T-helper 1 cell treated with Interleukin-12 subunit alpha and Interleukin-12 subunit beta and Interleukin-4 antibody, amounts not matched to agents 30 μg/mL and 1 μg/mL, for 36 hours (primary cell): ENCODE data around the gene MYOZ1.
A peak's percentile ranks its signal among the peaks of the same experiment; 100 is the strongest.

Experiments used
- H3K27ac Mint-ChIP-seq: one replicate; pipeline ENCODE4 v1.8.0; 2021; ENCODE audit warnings: mild to moderate bottlenecking, mixed read lengths
- H3K27me3 Mint-ChIP-seq: one replicate; pipeline ENCODE4 v1.8.0; 2021; ENCODE audit warnings: low read depth, mixed read lengths
- H3K36me3 Mint-ChIP-seq: one replicate; pipeline ENCODE4 v1.8.0; 2021; ENCODE audit warnings: low read depth, mixed read lengths
- H3K4me1 Mint-ChIP-seq: one replicate; pipeline ENCODE4 v1.8.0; 2021; ENCODE audit warnings: low read depth, mixed read lengths
- H3K4me3 Mint-ChIP-seq: one replicate; pipeline ENCODE4 v1.8.0; 2021; ENCODE audit warnings: mild to moderate bottlenecking, moderate library complexity, mixed read lengths
- H3K9me3 Mint-ChIP-seq: one replicate; pipeline ENCODE4 v1.8.0; 2021; ENCODE audit warnings: mixed read lengths

The MYOZ1 gene

DNA sequence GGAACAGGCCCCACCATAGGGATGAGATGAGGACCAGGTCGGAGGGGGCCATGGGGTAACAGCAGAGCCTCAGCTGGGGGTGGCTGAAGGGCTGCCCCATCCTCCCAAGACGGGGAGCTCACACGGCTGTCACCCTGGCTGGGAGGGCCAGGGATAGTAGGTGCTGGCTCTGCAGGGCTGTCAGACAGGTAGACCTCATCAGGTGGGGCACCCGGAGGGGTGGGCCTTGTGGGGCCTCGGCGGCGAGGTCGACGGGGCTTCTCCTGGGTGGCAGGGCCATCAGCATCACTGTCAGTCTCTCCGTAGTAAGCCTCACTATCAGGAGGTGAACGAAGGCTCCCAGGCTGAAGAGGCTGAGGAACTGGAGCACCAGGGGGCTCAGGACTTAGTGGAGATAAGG, 11.9 kb upstream of the MYOZ1 start:
- H3K27ac Mint-ChIP-seq: no peak overlapping the region
- no peak overlapping the region for H3K4me3 Mint-ChIP-seq
- no peaks in the 10 kb centered on the region for H3K9me3 Mint-ChIP-seq
- peaks cover 3% of the 10 kb centered on the region for H3K27me3 Mint-ChIP-seq
- H3K36me3 Mint-ChIP-seq: no peaks in the 10 kb centered on the region
- H3K4me1 Mint-ChIP-seq: peaks cover 4% of the 10 kb centered on the region

- Mint-ChIP-seq H3K36me3 (no peaks in the 10 kb centered on the region), H3K9me3 (no peaks in the 10 kb centered on the region), H3K27ac (no peak overlapping the region), H3K4me1 (peaks cover 6% of the 10 kb centered on the region), H3K4me3 (no peak overlapping the region), H3K27me3 (peaks cover 3% of the 10 kb centered on the region)
These were observed 9.5 kb upstream of the MYOZ1 start for GRCh38 chr10:73650537-73651331.

- H3K27me3 Mint-ChIP-seq: peaks cover 3% of the 10 kb centered on the region
- no peaks in the 10 kb centered on the region for H3K36me3 Mint-ChIP-seq
- H3K4me1 Mint-ChIP-seq: peaks cover 9% of the 10 kb centered on the region
- no peak overlapping the region for H3K4me3 Mint-ChIP-seq
- no peaks in the 10 kb centered on the region for H3K9me3 Mint-ChIP-seq
- H3K27ac Mint-ChIP-seq: no peak overlapping the region
These were observed 8.7 kb upstream of the MYOZ1 start for GRCh38 chr10:73649876-73650536.

GRCh38 chr10:73648975-73649829, 7.9 kb upstream of the MYOZ1 start:
- no peak overlapping the region for H3K4me3 Mint-ChIP-seq
- no peaks in the 10 kb centered on the region for H3K9me3 Mint-ChIP-seq
- peaks cover 14% of the 10 kb centered on the region for H3K4me1 Mint-ChIP-seq
- H3K27ac Mint-ChIP-seq: no peak overlapping the region
- no peaks in the 10 kb centered on the region for H3K36me3 Mint-ChIP-seq
- peaks cover 3% of the 10 kb centered on the region for H3K27me3 Mint-ChIP-seq

DNA sequence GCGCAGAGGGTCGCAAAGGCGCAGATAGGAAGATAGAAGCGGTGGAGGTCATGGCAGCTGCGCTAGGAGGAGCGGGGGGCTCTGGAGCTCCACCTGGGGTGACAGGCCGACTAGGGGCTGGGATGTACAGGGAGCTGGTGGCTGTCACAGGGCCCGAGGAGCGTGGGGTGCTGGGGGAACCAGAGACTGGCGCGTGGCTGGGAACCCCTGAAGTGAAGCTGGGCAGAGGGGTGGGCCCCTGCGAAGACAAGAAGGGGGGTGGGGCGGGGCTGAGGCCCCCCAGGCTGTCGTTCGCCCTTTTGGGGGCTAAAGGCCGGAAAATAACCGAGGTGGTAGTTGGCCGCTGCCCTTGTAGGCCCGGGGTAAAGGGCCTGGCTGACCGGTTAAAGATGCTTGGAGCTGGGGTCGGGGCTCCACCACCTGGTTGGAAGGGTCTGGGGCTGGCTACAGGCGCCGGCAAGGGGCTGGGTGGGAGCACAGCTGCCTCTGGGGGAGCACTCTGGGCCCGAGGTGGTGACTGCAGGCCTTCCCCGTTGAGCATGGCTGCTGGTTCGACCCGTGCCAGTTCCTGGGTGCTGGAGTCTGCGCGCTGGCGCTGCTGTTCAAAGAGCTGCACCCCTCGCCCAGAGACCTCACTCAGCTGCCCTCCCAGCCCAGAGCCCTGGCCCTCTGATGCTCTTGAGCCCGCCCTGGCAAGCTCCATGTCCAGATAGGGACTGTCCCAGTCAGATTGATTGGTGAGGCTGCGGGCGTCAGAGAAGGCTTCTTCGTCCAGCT, 6.8 kb upstream of the MYOZ1 start:
- no peaks in the 10 kb centered on the region for H3K36me3 Mint-ChIP-seq
- no peak overlapping the region for H3K27ac Mint-ChIP-seq
- H3K4me1 Mint-ChIP-seq: peaks cover 21% of the 10 kb centered on the region
- H3K27me3 Mint-ChIP-seq: peaks cover 3% of the 10 kb centered on the region
- no peaks in the 10 kb centered on the region for H3K9me3 Mint-ChIP-seq
- H3K4me3 Mint-ChIP-seq: peak overlapping the region; percentile 33

DNA sequence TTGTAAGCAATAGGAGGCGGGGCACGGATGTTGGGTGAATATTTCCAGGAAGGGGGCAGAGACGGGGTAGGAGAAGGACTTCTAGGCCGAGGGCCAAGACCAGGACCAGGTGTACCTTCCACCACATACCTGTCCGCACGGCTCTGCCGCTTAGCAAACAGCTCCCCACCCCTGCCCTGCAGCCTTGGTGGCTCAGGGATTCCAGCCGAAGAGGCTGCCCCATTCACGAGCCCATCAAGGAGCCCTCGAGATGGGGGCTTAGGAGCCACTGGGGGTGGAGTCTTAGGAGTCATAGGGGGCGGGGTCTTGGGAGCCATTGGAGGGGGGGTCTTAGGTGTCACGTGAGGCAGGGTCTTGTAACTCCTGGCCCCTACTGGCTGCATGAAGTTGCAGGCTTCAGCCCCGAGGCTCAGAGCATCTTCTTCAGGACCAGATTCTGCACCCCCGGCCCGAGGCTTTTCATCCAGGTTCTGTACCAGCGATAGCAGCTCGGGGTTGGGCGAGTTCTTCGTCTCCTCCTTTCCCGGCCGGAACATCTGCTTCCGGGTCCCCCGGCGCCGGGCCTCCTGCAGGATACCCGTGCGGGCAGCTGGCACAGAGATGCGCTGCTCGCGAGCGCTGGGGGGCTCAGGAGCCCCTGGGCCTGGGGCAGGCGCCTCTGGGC, 6.1 kb upstream of the MYOZ1 start:
- no peak overlapping the region for H3K27ac Mint-ChIP-seq
- H3K9me3 Mint-ChIP-seq: no peaks in the 10 kb centered on the region
- H3K27me3 Mint-ChIP-seq: peaks cover 3% of the 10 kb centered on the region

DNA sequence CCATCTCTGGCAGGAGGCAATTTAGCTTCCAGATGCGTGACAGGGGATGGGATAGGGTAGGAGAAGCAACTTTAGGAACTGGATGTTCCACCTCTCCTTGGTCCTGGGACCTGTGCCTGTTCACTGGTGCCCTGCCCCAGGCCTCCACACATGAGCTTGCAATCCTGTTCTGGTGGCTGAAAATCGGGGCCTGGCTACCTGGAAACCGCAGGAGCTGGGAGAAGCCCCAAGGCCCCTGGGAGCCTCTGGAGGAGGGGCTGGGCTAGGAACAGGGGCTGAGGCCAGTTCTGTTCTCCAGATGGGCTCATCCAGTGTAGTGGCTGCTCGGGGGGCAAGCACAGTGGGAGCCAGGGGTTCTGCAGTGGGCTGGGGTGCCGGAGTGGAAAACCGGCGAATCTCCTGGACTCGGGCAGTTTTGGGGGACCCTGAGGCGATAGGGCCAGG, 5.3 kb upstream of the MYOZ1 start:
- Mint-ChIP-seq H3K27ac (no peak overlapping the region), H3K4me1 (peaks cover 21% of the 10 kb centered on the region), H3K27me3 (peaks cover 5% of the 10 kb centered on the region), H3K36me3 (no peaks in the 10 kb centered on the region), H3K9me3 (no peaks in the 10 kb centered on the region), H3K4me3 (no peak overlapping the region)

More for the DNA sequence above, 6.1 kb upstream of the MYOZ1 start:
- H3K4me3 Mint-ChIP-seq: peak overlapping the region; percentile 35
- H3K4me1 Mint-ChIP-seq: peaks cover 21% of the 10 kb centered on the region
- H3K36me3 Mint-ChIP-seq: no peaks in the 10 kb centered on the region

GRCh38 chr10:73645251-73645650, 4.0 kb upstream of the MYOZ1 start:
- Mint-ChIP-seq H3K9me3 (no peaks in the 10 kb centered on the region), H3K27ac (no peak overlapping the region)

GRCh38 chr10:73644767-73645166, 3.5 kb upstream of the MYOZ1 start:
- peaks cover 7% of the 10 kb centered on the region for H3K27me3 Mint-ChIP-seq
- no peak overlapping the region for H3K27ac Mint-ChIP-seq
- H3K36me3 Mint-ChIP-seq: no peaks in the 10 kb centered on the region

More at GRCh38 chr10:73645251-73645650, 4.0 kb upstream of the MYOZ1 start:
- peaks cover 7% of the 10 kb centered on the region for H3K27me3 Mint-ChIP-seq
- no peak overlapping the region for H3K4me3 Mint-ChIP-seq
- H3K36me3 Mint-ChIP-seq: no peaks in the 10 kb centered on the region
- peaks cover 18% of the 10 kb centered on the region for H3K4me1 Mint-ChIP-seq

GRCh38 chr10:73644015-73644743, 2.9 kb upstream of the MYOZ1 start:
- Mint-ChIP-seq H3K27me3 (peaks cover 7% of the 10 kb centered on the region), H3K4me3 (peak overlapping the region; percentile 11), H3K36me3 (no peaks in the 10 kb centered on the region), H3K27ac (peak overlapping the region; percentile 50), H3K9me3 (no peaks in the 10 kb centered on the region), H3K4me1 (peaks cover 18% of the 10 kb centered on the region)

More at GRCh38 chr10:73644767-73645166, 3.5 kb upstream of the MYOZ1 start:
- Mint-ChIP-seq H3K4me3 (no peak overlapping the region), H3K9me3 (no peaks in the 10 kb centered on the region), H3K4me1 (peaks cover 18% of the 10 kb centered on the region)

- Mint-ChIP-seq H3K9me3 (no peaks in the 10 kb centered on the region), H3K4me1 (peaks cover 18% of the 10 kb centered on the region), H3K27me3 (peaks cover 7% of the 10 kb centered on the region), H3K36me3 (no peaks in the 10 kb centered on the region), H3K4me3 (no peak overlapping the region), H3K27ac (no peak overlapping the region)
These were observed 2.1 kb upstream of the MYOZ1 start for GRCh38 chr10:73643362-73643761.

DNA sequence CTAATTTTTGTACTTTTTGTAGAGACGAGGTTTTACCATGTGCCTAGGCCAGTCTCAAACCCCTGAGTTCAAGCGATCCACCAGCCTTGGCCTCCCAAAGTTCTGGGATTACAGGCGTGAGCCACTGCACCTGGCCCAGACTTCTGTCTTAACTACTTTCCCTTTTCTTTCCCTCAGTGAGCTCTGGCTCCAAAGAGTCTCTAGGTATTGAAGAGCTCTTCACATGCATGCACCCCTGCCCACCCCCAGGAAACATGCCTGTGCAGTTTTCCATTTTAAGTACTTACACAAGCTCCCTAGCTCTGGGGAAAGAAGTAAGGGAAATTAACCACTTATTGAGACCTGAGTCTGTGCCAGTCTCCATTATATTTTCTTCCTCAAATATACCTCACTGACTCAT, 2.0 kb downstream of the MYOZ1 start:
- H3K36me3 Mint-ChIP-seq: no peaks in the 10 kb centered on the region
- H3K9me3 Mint-ChIP-seq: no peaks in the 10 kb centered on the region
- H3K27ac Mint-ChIP-seq: no peak overlapping the region
- H3K4me1 Mint-ChIP-seq: peaks cover 8% of the 10 kb centered on the region
- no peak overlapping the region for H3K4me3 Mint-ChIP-seq
- H3K27me3 Mint-ChIP-seq: peaks cover 11% of the 10 kb centered on the region

DNA sequence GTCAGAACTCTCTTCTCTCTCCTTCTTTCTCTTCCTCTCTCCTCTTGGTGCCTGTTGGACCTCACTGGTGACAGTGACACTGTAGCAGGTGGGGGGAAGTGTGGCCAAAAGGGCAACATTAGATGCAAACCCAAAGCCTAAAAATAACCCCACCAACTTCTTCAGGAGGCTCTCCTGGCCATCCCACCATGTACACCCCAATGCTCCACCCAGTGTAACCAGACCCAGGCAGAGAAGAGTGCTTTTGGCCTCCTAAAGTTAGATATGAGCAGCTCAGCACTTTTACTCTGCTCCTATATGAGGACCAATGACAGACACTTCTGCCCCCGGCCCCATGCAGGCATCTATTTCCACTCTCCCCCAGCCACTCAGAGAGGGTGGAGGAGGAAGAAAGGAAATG, 5.5 kb downstream of the MYOZ1 start:
- Mint-ChIP-seq H3K4me1 (no peaks in the 10 kb centered on the region), H3K27me3 (peaks cover 3% of the 10 kb centered on the region), H3K36me3 (no peaks in the 10 kb centered on the region), H3K4me3 (no peak overlapping the region), H3K9me3 (no peaks in the 10 kb centered on the region), H3K27ac (no peak overlapping the region)
